Stimulated activated CD8-positive, alpha-beta memory T cell treated with anti-CD3 and anti-CD28 coated beads, Interleukin-7, amount 100 ng/mL, for 4 hours (primary cell): ENCODE results near the gene TXNDC17.
"Not testable (repeated sequence)": the region's sequence is repeated elsewhere in the genome, so short reads cannot be mapped to it uniquely, and the experiment has no call there.

ENCODE experiments used
- DNase-seq, 2 donors: peaks; one replicate each; pipeline ENCODE4 v3.0.0-alpha.2; 2020; ENCODE audit warnings: low read depth in 2 of 2

The TXNDC17 gene

GRCh38 chr17:6660101-6660500 is 19.2 kb downstream of the TXNDC17 start:
- DNase-seq = no peak

GRCh38 chr17:6660805-6661463 is 20.1 kb downstream of the TXNDC17 start:
- no peak for DNase-seq

GRCh38 chr17:6661464-6661848 is 20.6 kb downstream of the TXNDC17 start:
- DNase-seq = no peak

GRCh38 chr17:6663200-6663599 is 22.3 kb downstream of the TXNDC17 start:
- not testable (repeated sequence) for DNase-seq

- peak in 1 of 2 donors; percentile 23 for DNase-seq
Observed at GRCh38 chr17:6666077-6666521, 25.2 kb downstream of the TXNDC17 start.

- no peak for DNase-seq
Observed at GRCh38 chr17:6666557-6666956, 25.7 kb downstream of the TXNDC17 start.

- DNase-seq = no peak
Observed at GRCh38 chr17:6667516-6667915, 26.7 kb downstream of the TXNDC17 start.

- DNase-seq = no peak
Observed at GRCh38 chr17:6668219-6668618, 27.4 kb downstream of the TXNDC17 start.

- no peak for DNase-seq
Observed at GRCh38 chr17:6668727-6669425, 28.0 kb downstream of the TXNDC17 start.

- no peak for DNase-seq
Observed at GRCh38 chr17:6669479-6670212, 28.8 kb downstream of the TXNDC17 start.

- no peak for DNase-seq
Observed at GRCh38 chr17:6670571-6670970, 29.7 kb downstream of the TXNDC17 start.

GRCh38 chr17:6670999-6671398 is 30.1 kb downstream of the TXNDC17 start:
- no peak for DNase-seq

GRCh38 chr17:6671431-6671830 is 30.6 kb downstream of the TXNDC17 start:
- DNase-seq = no peak

GRCh38 chr17:6674586-6674985 is 33.7 kb downstream of the TXNDC17 start:
- DNase-seq = no peak

- DNase-seq = no peak
Observed at GRCh38 chr17:6675201-6675825, 34.5 kb downstream of the TXNDC17 start.

GRCh38 chr17:6676802-6677157 is 35.9 kb downstream of the TXNDC17 start:
- DNase-seq = no peak

- no peak for DNase-seq
Observed at GRCh38 chr17:6677158-6677831, 36.4 kb downstream of the TXNDC17 start.

GRCh38 chr17:6677946-6678345 is 37.1 kb downstream of the TXNDC17 start:
- DNase-seq = no peak

GRCh38 chr17:6679241-6679640 is 38.4 kb downstream of the TXNDC17 start:
- no peak for DNase-seq

- DNase-seq = no peak
Observed at GRCh38 chr17:6681176-6681575, 40.3 kb downstream of the TXNDC17 start.

GRCh38 chr17:6681671-6682070 is 40.8 kb downstream of the TXNDC17 start:
- DNase-seq = no peak

- no peak for DNase-seq
Observed at GRCh38 chr17:6682339-6682738, 41.5 kb downstream of the TXNDC17 start.
